GDM1 (cell line): Measurements from ENCODE around the gene HLA-DQB1.
"Not testable (repeated sequence)": the region's sequence is repeated elsewhere in the genome, so short reads cannot be mapped to it uniquely, and the experiment has no call there.

ENCODE experiments used
- DNase-seq: peaks from one replicate; lab custom pipeline; 2025; lab: John Stamatoyannopoulos, UW

HLA-DQB1 gene

DNA sequence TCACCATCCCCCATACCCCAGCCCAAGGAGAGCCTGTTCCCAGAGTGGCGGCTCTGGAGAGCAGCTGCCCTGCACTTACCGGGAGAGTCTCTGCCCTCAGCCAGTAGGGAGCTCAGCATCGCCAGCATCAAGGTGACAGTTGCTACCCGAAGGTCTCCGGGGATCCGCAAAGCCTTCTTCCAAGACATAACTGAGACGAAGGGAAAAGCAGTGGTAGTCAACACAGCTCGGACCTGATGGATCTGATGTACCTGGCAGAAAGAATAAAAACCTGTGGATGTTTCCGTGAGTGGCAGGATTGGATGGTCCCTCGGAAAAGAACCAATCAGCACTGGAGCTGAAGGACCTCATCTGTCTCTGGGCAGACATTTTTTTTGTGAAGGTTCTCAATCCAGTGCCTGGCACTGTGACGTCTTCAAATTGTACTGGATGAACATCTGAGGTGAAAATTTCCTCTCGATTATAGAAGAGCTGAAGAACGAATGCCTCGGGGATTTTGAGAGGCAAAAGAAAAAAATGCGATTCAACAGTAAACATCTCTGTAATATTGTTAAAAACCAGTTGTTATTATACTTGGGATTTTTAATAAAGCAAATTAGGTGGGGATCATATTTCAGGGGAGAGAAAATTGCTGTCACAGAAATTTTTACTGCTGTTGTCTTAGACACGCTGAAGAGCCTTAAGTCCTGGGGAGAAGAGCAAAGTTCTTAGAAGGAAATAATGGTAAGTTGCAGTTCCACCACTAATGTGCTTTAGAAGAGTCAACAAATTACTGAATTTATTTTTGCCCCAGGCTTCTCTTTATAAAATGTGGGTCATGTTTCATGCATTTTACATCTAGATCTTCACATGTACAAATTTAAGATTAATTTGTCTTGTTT is at the start of gene HLA-DQB1:
Gene HLA-DQB1 (minus strand): TSS at position 238 of the 881 bp plus-strand sequence. CDS start 50 bp downstream, at position 188.
- peak; percentile 53 for DNase-seq

DNA sequence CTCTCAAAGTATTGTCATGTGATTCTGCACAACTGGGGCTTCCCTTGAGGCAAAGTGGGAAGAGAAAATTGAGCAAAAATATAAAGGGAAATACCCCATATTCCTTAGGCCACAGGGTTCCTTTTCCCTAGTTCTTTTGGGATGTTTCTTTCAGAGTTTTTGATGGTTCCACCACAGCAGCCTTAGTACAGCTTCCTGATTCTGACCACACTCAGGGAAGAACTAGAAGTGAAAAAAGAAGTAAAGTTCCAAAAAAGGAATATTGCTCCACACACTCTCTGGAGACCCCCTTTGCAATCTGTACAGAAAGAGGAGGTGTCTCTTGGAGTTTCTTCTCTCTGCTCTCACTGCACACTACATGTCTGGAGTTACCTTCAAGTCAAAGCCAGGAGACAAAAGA is 46.8 kb upstream of the HLA-DQB1 start:
- DNase-seq: no peak

GRCh38 chr6:32709625-32710024 is 43.2 kb upstream of the HLA-DQB1 start:
- DNase-seq: no peak

GRCh38 chr6:32705164-32705563 is 38.7 kb upstream of the HLA-DQB1 start:
- DNase-seq: not testable (repeated sequence)

- DNase-seq: no peak
These were observed 36.9 kb upstream of the HLA-DQB1 start for GRCh38 chr6:32703347-32703746.

- peak; percentile 9 for DNase-seq
These were observed 34.1 kb upstream of the HLA-DQB1 start for GRCh38 chr6:32700391-32701040.

- no peak for DNase-seq
These were observed 30.6 kb upstream of the HLA-DQB1 start for GRCh38 chr6:32697031-32697430.

DNA sequence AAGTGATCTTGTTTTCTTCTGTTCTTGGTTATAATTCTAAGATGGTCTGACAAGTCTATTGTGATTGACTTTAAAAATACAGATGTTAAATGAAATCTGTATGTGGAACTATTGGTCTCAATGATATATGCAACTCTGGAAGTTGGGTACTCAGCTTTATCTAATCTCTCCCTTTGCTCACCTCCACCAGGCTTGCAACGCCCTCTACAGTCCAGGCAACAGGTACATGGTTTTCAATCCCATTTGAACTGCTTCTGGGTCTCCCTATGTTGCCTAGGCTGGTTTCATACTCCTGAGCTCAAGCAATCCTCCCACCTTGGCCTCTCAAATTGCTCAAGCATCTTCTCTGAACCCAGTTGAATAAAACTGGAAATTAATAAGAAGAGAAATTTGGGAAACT is 25.6 kb upstream of the HLA-DQB1 start:
- peak; percentile 35 for DNase-seq

- DNase-seq: peak; percentile 14
These were observed 23.4 kb upstream of the HLA-DQB1 start for GRCh38 chr6:32689531-32690501.

DNA sequence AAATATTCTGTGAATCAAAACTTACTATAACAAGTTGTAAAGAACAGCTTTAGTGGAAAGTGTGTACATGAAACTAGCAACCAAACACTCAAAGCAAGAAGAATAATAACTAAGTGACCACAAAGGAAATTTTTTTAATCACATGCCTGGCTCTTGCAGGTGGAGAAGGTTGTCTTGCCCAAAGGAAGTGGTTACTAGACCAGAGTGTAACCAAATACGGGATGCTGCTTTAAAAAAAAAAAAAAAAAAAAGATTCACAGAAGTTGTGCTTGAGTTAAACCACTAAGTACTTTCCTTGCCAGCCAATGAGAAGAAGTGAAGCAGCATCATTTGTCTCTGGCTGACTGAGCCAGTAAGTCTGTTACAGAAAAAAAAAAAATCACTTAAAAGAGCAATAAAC is 19.1 kb upstream of the HLA-DQB1 start:
- DNase-seq: peak; percentile 47

- DNase-seq: no peak
These were observed 17.8 kb upstream of the HLA-DQB1 start for GRCh38 chr6:32684246-32684645.

GRCh38 chr6:32680055-32680454 is 13.6 kb upstream of the HLA-DQB1 start:
- no peak for DNase-seq

GRCh38 chr6:32679492-32679891 is 13.0 kb upstream of the HLA-DQB1 start:
- DNase-seq: no peak

DNA sequence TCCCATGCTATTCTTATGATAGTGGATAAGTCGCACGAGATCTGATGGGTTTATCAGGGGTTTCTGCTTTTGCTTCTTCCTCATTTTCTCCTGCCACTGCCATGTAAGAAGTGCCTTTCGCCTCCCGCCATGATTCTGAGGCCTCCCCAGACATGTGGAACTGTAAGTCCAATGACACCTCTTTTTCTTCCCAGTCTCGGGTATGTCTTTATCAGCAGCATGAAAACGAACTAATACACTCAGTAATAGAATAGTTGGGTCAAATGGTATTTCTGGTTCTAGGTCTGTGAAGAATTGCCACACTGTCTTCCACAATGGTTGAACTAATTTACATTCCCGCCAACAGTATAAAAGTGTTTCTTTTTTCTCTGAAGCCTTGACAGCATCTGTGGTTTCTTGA is 7.7 kb upstream of the HLA-DQB1 start:
- not testable (repeated sequence) for DNase-seq

GRCh38 chr6:32671908-32672307 is 5.5 kb upstream of the HLA-DQB1 start:
- DNase-seq: not testable (repeated sequence)

GRCh38 chr6:32669893-32670292 is 3.4 kb upstream of the HLA-DQB1 start:
- no peak for DNase-seq

GRCh38 chr6:32669240-32669639 is 2.8 kb upstream of the HLA-DQB1 start:
- DNase-seq: no peak

GRCh38 chr6:32668226-32668747 is 1.8 kb upstream of the HLA-DQB1 start:
- peak; percentile 59 for DNase-seq

- DNase-seq: no peak
These were observed 796 bp downstream of the HLA-DQB1 start for GRCh38 chr6:32665661-32666060.

- DNase-seq: peak; percentile 16
These were observed 1.6 kb downstream of the HLA-DQB1 start for GRCh38 chr6:32664827-32665362.

GRCh38 chr6:32664354-32664753 is 2.1 kb downstream of the HLA-DQB1 start:
- DNase-seq: no peak

GRCh38 chr6:32662836-32663235 is 3.6 kb downstream of the HLA-DQB1 start:
- DNase-seq: no peak
